OCI-LY1 (cell line): ENCODE results near the gene RLN3.

ENCODE experiments used
- H2AFZ ChIP-seq: fragments of 200-600 bp; sonication (generic), shearing (Covaris generic); 2 replicates; pipeline ENCODE4 v1.6.0; 2014; ENCODE audit warnings: antibody characterized with exemption, mild to moderate bottlenecking, low read length
- H3F3A ChIP-seq: fragments of 200-600 bp; sonication (generic), shearing (Covaris generic); 2 replicates; pipeline ENCODE4 v1.6.0; 2014; ENCODE audit warnings: mild to moderate bottlenecking, antibody characterized with exemption, low read length, moderate library complexity; ENCODE audit not compliant: insufficient read depth
- H3K27ac ChIP-seq: fragments of 200-600 bp; sonication (generic); 2 replicates; pipeline ENCODE4 v1.5.1; 2014; ENCODE audit warnings: low read length, mixed run types, mild to moderate bottlenecking, low read depth; ENCODE audit not compliant: poor library complexity, severe bottlenecking
- H3K27me3 ChIP-seq: fragments of 200-600 bp; sonication (generic); 2 replicates; pipeline ENCODE4 v1.6.0; 2014; ENCODE audit warnings: antibody characterized with exemption, mild to moderate bottlenecking, low read length, moderate library complexity; ENCODE audit not compliant: insufficient read depth
- H3K36me3 ChIP-seq: fragments of 200-600 bp; sonication (generic); 2 replicates; pipeline ENCODE4 v1.6.1; 2014; ENCODE audit warnings: mild to moderate bottlenecking, antibody characterized with exemption, low read length, moderate library complexity, mixed read lengths; ENCODE audit not compliant: insufficient read depth
- H3K4me1 ChIP-seq: fragments of 200-600 bp; sonication (generic); 2 replicates; pipeline ENCODE4 v1.5.1; 2014; ENCODE audit warnings: mild to moderate bottlenecking, low read length, moderate library complexity; ENCODE audit not compliant: insufficient read depth, severe bottlenecking
- H3K4me2 ChIP-seq: fragments of 200-600 bp; sonication (generic), shearing (Covaris generic); 2 replicates; pipeline ENCODE4 v1.6.1; 2014; ENCODE audit warnings: low read length
- H3K4me3 ChIP-seq: fragments of 200-600 bp; sonication (generic); 2 replicates; pipeline ENCODE4 v1.5.1; 2014; ENCODE audit warnings: low read length, low read depth, mild to moderate bottlenecking, mixed read lengths; ENCODE audit not compliant: poor library complexity, severe bottlenecking
- H3K79me2 ChIP-seq: fragments of 200-600 bp; shearing (Covaris generic); 2 replicates; pipeline ENCODE4 v1.6.1; 2016; ENCODE audit warnings: mixed run types, low read length, mixed read lengths; ENCODE audit not compliant: insufficient read depth
- H3K9ac ChIP-seq: fragments of 200-600 bp; sonication (generic), shearing (Covaris generic); 2 replicates; pipeline ENCODE4 v1.6.1; 2014; ENCODE audit warnings: mild to moderate bottlenecking, low read length, mixed read lengths
- H3K9me2 ChIP-seq: fragments of 200-600 bp; sonication (generic), shearing (Covaris generic); 2 replicates; pipeline ENCODE4 v1.6.1; 2014; ENCODE audit warnings: low read depth, mild to moderate bottlenecking, low read length, mixed read lengths
- H3K9me3 ChIP-seq: fragments of 200-600 bp; shearing (Covaris generic); 2 replicates; pipeline ENCODE4 v1.6.1; 2014; ENCODE audit warnings: low read length, mixed read lengths
- H4K20me1 ChIP-seq: fragments of 200-600 bp; sonication (generic), shearing (Covaris generic); 2 replicates; pipeline ENCODE4 v1.6.0; 2016; ENCODE audit warnings: mild to moderate bottlenecking, low read length; ENCODE audit not compliant: insufficient read depth
- CTCF ChIP-seq: fragments of 200-600 bp; sonication (generic), shearing (Covaris generic); IDR thresholded peaks from 2 replicates; pipeline ENCODE4 v1.5.1; 2017; ENCODE audit warnings: mild to moderate bottlenecking, antibody characterized with exemption, low read length, moderate library complexity, mixed read lengths
- EZH2 ChIP-seq: fragments of 200-600 bp; sonication (generic), shearing (Covaris generic); IDR thresholded peaks from 2 replicates; pipeline ENCODE4 v1.8.0; 2017; ENCODE audit warnings: borderline replicate concordance, mixed run types, mild to moderate bottlenecking, antibody characterized with exemption, low read length, moderate library complexity, mixed read lengths

Gene RLN3

DNA sequence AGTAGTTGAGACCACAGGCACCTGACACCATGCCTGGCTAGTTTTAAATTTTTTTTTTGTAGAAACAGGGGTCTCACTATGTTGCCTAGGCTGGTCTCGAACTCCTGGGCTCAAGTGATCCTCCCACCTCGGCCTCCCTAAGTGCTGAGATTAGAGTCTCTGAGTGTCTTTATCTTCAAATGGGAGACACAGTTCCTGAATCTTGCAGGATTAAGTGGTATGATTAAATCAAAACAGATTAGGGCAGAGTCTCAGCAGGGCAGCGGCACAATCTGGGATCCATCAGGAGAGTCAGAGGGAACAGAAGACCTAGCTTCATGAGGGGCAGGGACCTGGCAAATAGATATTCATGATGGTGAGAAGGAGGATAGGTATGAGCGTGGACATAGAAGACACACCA is 953 bp downstream of the RLN3 start:
- Histone ChIP-seq H3K79me2 (no peaks in the 10 kb centered on the region), H3K27me3 (peaks cover 5% of the 10 kb centered on the region; the same call in 1 of the 2 replicates), H3K9me2 (no peaks in the 10 kb centered on the region), H3K4me1 (peaks cover 11% of the 10 kb centered on the region), H3K27ac (no peak overlapping the region), H3K4me2 (no peak overlapping the region), H3K36me3 (no peaks in the 10 kb centered on the region), H4K20me1 (no peaks in the 10 kb centered on the region), H3K9me3 (no peaks in the 10 kb centered on the region), H3K9ac (no peak overlapping the region), H3K4me3 (no peak overlapping the region), H3F3A (no peaks in the 10 kb centered on the region), H2AFZ (no peak overlapping the region)
- no peak for TF ChIP-seq CTCF
- no peak for TF ChIP-seq EZH2

DNA sequence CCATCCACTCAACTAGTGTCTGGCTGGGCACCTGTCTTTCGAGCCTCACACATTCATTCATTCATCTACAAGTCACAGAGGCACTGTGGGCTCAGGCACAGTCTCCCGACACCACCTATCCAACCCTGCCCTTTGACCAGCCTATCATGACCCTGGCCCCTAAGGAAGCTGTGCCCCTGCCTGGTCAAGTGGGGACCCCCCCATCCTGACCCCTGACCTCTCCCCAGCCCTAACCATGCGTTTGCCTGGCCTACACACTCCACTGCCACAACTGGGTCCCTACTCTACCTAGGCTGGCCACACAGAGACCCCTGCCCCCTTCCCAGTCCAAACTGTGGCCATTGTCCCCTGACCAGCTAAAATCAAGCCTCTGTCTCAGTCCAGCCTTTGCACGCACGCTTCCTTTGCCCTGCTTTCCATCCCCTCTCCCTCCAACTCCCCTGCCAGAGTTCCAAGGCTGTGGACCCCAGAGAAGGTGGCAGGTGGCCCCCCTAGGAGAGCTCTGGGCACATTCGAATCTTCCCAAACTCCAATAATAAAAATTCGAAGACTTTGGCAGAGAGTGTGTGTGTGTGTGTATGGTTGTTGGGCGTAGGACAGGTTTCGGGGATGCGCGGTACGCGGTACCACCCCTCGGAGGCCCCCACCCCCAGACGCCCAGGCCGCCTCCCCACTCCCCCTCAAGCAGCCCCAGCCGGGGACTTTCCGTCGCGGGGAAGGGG is 3.2 kb downstream of the RLN3 start:
- no peaks in the 10 kb centered on the region for H3K9me3 ChIP-seq
- no peaks in the 10 kb centered on the region for H3F3A ChIP-seq
- peaks cover 5% of the 10 kb centered on the region; the same call in 1 of the 2 replicates for H3K27me3 ChIP-seq
- H3K4me3 ChIP-seq, result peak overlapping the region; percentile 67
- H3K4me2 ChIP-seq, result peak overlapping the region; percentile 73
- no peak overlapping the region for H3K27ac ChIP-seq
- H2AFZ ChIP-seq, result no peak overlapping the region
- TF ChIP-seq EZH2 (no peak), CTCF (no peak)
- no peaks in the 10 kb centered on the region for H3K79me2 ChIP-seq
- H3K4me1 ChIP-seq, result peaks cover 11% of the 10 kb centered on the region
- H3K9ac ChIP-seq, result peak overlapping the region; percentile 66
- no peaks in the 10 kb centered on the region for H4K20me1 ChIP-seq
- no peaks in the 10 kb centered on the region for H3K9me2 ChIP-seq
- H3K36me3 ChIP-seq, result no peaks in the 10 kb centered on the region

GRCh38 chr19:14031719-14032480 is 4.0 kb downstream of the RLN3 start, which contains the start of gene IL27RA:
Gene IL27RA (plus strand): TSS chr19:14031762. CDS start chr19:14031873, 111 bp downstream.
- H4K20me1 ChIP-seq, result no peaks in the 10 kb centered on the region
- H3K9ac ChIP-seq, result peak within 1 kb of the TSS; percentile 66
- no peaks in the 10 kb centered on the region for H3K9me2 ChIP-seq
- peak; percentile 80 for TF ChIP-seq CTCF
- TF ChIP-seq EZH2, result no peak
- H3K4me3 ChIP-seq, result peak within 1 kb of the TSS; percentile 67
- no peaks in the 10 kb centered on the region for H3K79me2 ChIP-seq
- H2AFZ ChIP-seq, result no peak within 1 kb of the TSS
- no peaks in the 10 kb centered on the region for H3K9me3 ChIP-seq
- peaks cover 11% of the 10 kb centered on the region for H3K4me1 ChIP-seq
- peak within 1 kb of the TSS; percentile 73 for H3K4me2 ChIP-seq
- no peaks in the 10 kb centered on the region for H3F3A ChIP-seq
- H3K27ac ChIP-seq, result no peak within 1 kb of the TSS
- peaks cover 5% of the 10 kb centered on the region; the same call in 1 of the 2 replicates for H3K27me3 ChIP-seq
- H3K36me3 ChIP-seq, result no peaks in the 10 kb centered on the region
